SK-N-SH (cell line): ENCODE results near the gene TGFBRAP1. TPM values are rescaled to one million over a fixed set of nuclear protein-coding genes. Genes with fewer than 3 reads are reported as not detected.

Experiments used
- CTCF ChIA-PET: fragments of 300-600, 350-600 bp; formaldehyde crosslinking; extraction: SDS; loops from one replicate; lab custom pipeline; 2021; lab: Yijun Ruan, JAX
- POLR2A ChIA-PET: fragments of 350-600 bp; sonication (Branson Sonifier 250); formaldehyde crosslinking; extraction: SDS; loops from one replicate; lab custom pipeline; 2020; ENCODE audit warnings: antibody characterized with exemption, inconsistent platforms; lab: Yijun Ruan, JAX
- DNase-seq: peaks from one replicate; pipeline ENCODE4 v3.0.0; 2012
- H2AFZ ChIP-seq: fragments of 200-600 bp; sonication (generic); 2 replicates; pipeline ENCODE4 v1.8.1; 2016; ENCODE audit warnings: antibody characterized with exemption, mild to moderate bottlenecking, low read depth
- H3F3A ChIP-seq: fragments of 200-600 bp; sonication (generic); replicated peaks from 2 replicates; pipeline ENCODE3; 2016; ENCODE audit warnings: antibody characterized with exemption, mild to moderate bottlenecking; ENCODE audit not compliant: insufficient read depth
- H3K27ac ChIP-seq, 2 experiments: fragments of 200-500 bp in 1 of 2; fragments of 200-600 bp in 1 of 2; sonication (Bioruptor generic) in 1 of 2; sonication (generic), shearing (Covaris generic) in 1 of 2; 2 replicates each; pipeline versions ENCODE4 v1.5.1 to v1.6.1; 2014 to 2016; ENCODE audit warnings: low read depth in 2 of 2, inconsistent platforms in 1 of 2, low read length in 1 of 2, mild to moderate bottlenecking in 1 of 2, mixed read lengths in 1 of 2
- H3K27me3 ChIP-seq: fragments of 200-600 bp; sonication (generic), shearing (Covaris generic); 2 replicates; pipeline ENCODE4 v1.6.1; 2016; ENCODE audit warnings: mixed run types; ENCODE audit not compliant: insufficient read depth
- H3K36me3 ChIP-seq, 2 experiments: fragments of 200-500 bp in 1 of 2; fragments of 200-600 bp in 1 of 2; sonication (Bioruptor generic) in 1 of 2; sonication (generic) in 1 of 2; replicated peaks in 1 of 2; 2 replicates each; pipeline versions ENCODE3 to v1.5.1; 2014 to 2016; ENCODE audit warnings: low read length in 1 of 2, mild to moderate bottlenecking in 1 of 2; ENCODE audit not compliant: insufficient read depth in 2 of 2, control insufficient read depth in 1 of 2
- H3K4me1 ChIP-seq, 2 experiments: fragments of 200-500 bp in 1 of 2; fragments of 200-600 bp in 1 of 2; sonication (Bioruptor generic) in 1 of 2; sonication (generic), shearing (Covaris generic) in 1 of 2; 2 replicates each; pipeline versions ENCODE4 v1.5.1 to v1.6.1; 2014 to 2016; ENCODE audit warnings: low read depth in 1 of 2, low read length in 1 of 2, mixed run types in 1 of 2; ENCODE audit not compliant: insufficient read depth in 2 of 2, control insufficient read depth in 1 of 2
- H3K4me2 ChIP-seq: fragments of 200-600 bp; sonication (generic), shearing (Covaris generic); 2 replicates; pipeline ENCODE4 v1.6.1; 2017; ENCODE audit warnings: mixed run types
- H3K4me3 ChIP-seq, 2 experiments: fragments of 200-500 bp in 1 of 2; fragments of 200-600 bp in 1 of 2; sonication (Bioruptor generic) in 1 of 2; sonication (generic), shearing (Covaris generic) in 1 of 2; 2 replicates each; pipeline versions ENCODE4 v1.5.1 to v1.8.1; 2014 to 2016; ENCODE audit warnings: low read depth in 2 of 2, inconsistent platforms in 1 of 2, low read length in 1 of 2, mild to moderate bottlenecking in 1 of 2, mixed read lengths in 1 of 2, moderate library complexity in 1 of 2
- H3K79me2 ChIP-seq: fragments of 200-600 bp; sonication (generic); 2 replicates; pipeline ENCODE4 v1.8.1; 2017; ENCODE audit warnings: mild to moderate bottlenecking; ENCODE audit not compliant: insufficient read depth
- H3K9ac ChIP-seq: fragments of 200-600 bp; sonication (generic); 2 replicates; pipeline ENCODE4 v1.6.1; 2017; ENCODE audit warnings: mixed run types
- H3K9me2 ChIP-seq: fragments of 200-600 bp; sonication (generic); 2 replicates; pipeline ENCODE4 v1.6.1; 2017; ENCODE audit warnings: mixed run types
- H3K9me3 ChIP-seq: fragments of 200-600 bp; sonication (generic); 2 replicates; pipeline ENCODE4 v1.6.1; 2017; ENCODE audit warnings: mixed run types, mild to moderate bottlenecking, moderate library complexity
- H4K20me1 ChIP-seq: fragments of 200-600 bp; sonication (generic); 2 replicates; pipeline ENCODE4 v1.6.1; 2017; ENCODE audit warnings: mild to moderate bottlenecking, mixed run types; ENCODE audit not compliant: insufficient read depth
- EP300 ChIP-seq, 2 experiments: IDR thresholded peaks; 2 replicates each; pipeline versions ENCODE4 v1.4.0 to v1.6.1; 2012; ENCODE audit warnings: borderline replicate concordance in 1 of 2, low read depth in 1 of 2, low read length in 1 of 2
- NRF1 ChIP-seq: IDR thresholded peaks from 2 replicates; pipeline ENCODE4 v1.6.1; 2012; ENCODE audit warnings: low read depth, mild to moderate bottlenecking, low read length
- RAD21 ChIP-seq: IDR thresholded peaks from 2 replicates; pipeline ENCODE4 v1.6.1; 2012; ENCODE audit warnings: mild to moderate bottlenecking, low read length
- RXRA ChIP-seq: IDR thresholded peaks from 2 replicates; pipeline ENCODE4 v1.4.0; 2012; ENCODE audit warnings: low read depth, mild to moderate bottlenecking, borderline replicate concordance
- WGBS: methylation state at CpG from one replicate; pipeline ENCODE4 v1.1.6; 2017; ENCODE audit warnings: low lambda C conversion rate; 5-methylcytosine and 5-hydroxymethylcytosine counted together
- polyA plus RNA-seq, 3 experiments: library from polyadenylated mRNA; depleted of rRNA; stranded (reverse); fragments of >200 nt; gene quantifications; 2 replicates each; pipeline ENCODE4 v1.2.3, GENCODE V29; 2012
- TF ChIP-seq, protein P1 (sequence below): fragments of 150-350 bp; IDR thresholded peaks from 2 replicates; pipeline ENCODE4 v1.6.1; 2017; ENCODE audit warnings: antibody characterized with exemption, low read length, low read depth, borderline replicate concordance
- TF ChIP-seq, protein P2 (sequence below): fragments of 200-600 bp; sonication (generic); IDR thresholded peaks from 2 replicates; pipeline ENCODE4 v1.6.1; 2017; ENCODE audit warnings: antibody characterized with exemption, mild to moderate bottlenecking, moderate library complexity
- TF ChIP-seq, protein P3 (sequence below): IDR thresholded peaks from 2 replicates; pipeline ENCODE4 v1.6.1; 2012; ENCODE audit warnings: mild to moderate bottlenecking, low read depth, low read length, moderate library complexity
- TF ChIP-seq, protein P4 (sequence below): IDR thresholded peaks from 2 replicates; pipeline ENCODE4 v1.4.0; 2012; ENCODE audit warnings: low read depth, borderline replicate concordance

Gene TGFBRAP1
- polyA plus RNA-seq, 1 of the 3 experiments (the other 2 are of a cell fraction) = 5.7 TPM

DNA sequence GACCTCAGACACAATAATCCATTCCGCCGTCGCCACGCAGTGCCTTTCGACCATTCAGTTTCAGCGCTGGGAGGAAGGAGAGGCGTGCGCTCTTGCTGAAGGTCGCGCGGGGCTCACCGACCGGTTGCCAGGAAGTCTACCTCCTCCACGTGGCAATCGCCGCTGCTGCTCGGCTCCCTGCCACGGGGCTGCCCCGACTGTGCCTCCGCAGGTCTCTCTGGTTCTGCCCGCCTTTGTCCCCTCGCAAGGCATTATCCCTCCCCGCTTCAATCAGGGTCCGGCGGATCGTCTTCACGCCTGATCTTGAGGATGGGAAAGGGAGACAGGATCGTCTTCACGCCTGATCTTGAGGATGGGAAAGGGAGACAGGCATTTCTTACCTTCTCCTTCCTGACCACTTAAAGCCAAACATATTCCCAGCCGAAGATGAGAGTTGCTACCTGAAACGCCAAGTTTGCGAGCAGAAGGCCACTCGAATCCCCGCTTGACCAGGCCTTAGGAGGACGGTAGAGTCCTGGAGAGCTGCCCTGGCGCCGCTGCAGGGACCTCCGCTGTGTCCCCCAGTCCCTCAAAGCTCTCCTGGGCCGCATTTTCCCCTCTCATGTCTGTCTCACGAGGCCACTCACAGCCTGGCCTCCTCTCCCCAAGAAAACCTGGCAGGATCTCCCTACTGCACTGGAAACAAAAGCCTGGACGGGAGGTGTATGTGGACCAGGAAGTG, 92.3 kb downstream of the TGFBRAP1 start:
- CTCF ChIA-PET = interaction anchor here (0.7 to 18.3 kb wide), 18 partner anchors 11 to 1301 kb away, joined by 3 to 459 read pairs (median 4); no protein-coding TSS in a partner anchor
- H2AFZ ChIP-seq = peak overlapping the region; percentile 37; the same call in 1 of the 2 replicates
- H3F3A ChIP-seq = peaks cover 11% of the 10 kb centered on the region
- peaks cover 0 to 9% of the 10 kb centered on the region in 2 experiments; a peak in 3 of 4 replicates for H3K4me1 ChIP-seq
- no peak overlapping the region for H3K4me3 ChIP-seq
- no peak overlapping the region for H3K4me2 ChIP-seq
- no peaks in the 10 kb centered on the region for H4K20me1 ChIP-seq
- H3K79me2 ChIP-seq = no peaks in the 10 kb centered on the region
- TF ChIP-seq EP300 (IDR thresholded peaks at IDR 0.05; ENCODE audit: borderline replicate concordance in 1 of 2, low read depth in 1 of 2, low read length in 1 of 2) (no peak), NRF1 (no peak), RAD21 (no peak), RXRA (no peak)
- TF ChIP-seq, protein P1, sequence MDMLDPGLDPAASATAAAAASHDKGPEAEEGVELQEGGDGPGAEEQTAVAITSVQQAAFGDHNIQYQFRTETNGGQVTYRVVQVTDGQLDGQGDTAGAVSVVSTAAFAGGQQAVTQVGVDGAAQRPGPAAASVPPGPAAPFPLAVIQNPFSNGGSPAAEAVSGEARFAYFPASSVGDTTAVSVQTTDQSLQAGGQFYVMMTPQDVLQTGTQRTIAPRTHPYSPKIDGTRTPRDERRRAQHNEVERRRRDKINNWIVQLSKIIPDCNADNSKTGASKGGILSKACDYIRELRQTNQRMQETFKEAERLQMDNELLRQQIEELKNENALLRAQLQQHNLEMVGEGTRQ = no peak
- TF ChIP-seq, protein P2, sequence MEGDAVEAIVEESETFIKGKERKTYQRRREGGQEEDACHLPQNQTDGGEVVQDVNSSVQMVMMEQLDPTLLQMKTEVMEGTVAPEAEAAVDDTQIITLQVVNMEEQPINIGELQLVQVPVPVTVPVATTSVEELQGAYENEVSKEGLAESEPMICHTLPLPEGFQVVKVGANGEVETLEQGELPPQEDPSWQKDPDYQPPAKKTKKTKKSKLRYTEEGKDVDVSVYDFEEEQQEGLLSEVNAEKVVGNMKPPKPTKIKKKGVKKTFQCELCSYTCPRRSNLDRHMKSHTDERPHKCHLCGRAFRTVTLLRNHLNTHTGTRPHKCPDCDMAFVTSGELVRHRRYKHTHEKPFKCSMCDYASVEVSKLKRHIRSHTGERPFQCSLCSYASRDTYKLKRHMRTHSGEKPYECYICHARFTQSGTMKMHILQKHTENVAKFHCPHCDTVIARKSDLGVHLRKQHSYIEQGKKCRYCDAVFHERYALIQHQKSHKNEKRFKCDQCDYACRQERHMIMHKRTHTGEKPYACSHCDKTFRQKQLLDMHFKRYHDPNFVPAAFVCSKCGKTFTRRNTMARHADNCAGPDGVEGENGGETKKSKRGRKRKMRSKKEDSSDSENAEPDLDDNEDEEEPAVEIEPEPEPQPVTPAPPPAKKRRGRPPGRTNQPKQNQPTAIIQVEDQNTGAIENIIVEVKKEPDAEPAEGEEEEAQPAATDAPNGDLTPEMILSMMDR = no peak
- TF ChIP-seq, protein P3, sequence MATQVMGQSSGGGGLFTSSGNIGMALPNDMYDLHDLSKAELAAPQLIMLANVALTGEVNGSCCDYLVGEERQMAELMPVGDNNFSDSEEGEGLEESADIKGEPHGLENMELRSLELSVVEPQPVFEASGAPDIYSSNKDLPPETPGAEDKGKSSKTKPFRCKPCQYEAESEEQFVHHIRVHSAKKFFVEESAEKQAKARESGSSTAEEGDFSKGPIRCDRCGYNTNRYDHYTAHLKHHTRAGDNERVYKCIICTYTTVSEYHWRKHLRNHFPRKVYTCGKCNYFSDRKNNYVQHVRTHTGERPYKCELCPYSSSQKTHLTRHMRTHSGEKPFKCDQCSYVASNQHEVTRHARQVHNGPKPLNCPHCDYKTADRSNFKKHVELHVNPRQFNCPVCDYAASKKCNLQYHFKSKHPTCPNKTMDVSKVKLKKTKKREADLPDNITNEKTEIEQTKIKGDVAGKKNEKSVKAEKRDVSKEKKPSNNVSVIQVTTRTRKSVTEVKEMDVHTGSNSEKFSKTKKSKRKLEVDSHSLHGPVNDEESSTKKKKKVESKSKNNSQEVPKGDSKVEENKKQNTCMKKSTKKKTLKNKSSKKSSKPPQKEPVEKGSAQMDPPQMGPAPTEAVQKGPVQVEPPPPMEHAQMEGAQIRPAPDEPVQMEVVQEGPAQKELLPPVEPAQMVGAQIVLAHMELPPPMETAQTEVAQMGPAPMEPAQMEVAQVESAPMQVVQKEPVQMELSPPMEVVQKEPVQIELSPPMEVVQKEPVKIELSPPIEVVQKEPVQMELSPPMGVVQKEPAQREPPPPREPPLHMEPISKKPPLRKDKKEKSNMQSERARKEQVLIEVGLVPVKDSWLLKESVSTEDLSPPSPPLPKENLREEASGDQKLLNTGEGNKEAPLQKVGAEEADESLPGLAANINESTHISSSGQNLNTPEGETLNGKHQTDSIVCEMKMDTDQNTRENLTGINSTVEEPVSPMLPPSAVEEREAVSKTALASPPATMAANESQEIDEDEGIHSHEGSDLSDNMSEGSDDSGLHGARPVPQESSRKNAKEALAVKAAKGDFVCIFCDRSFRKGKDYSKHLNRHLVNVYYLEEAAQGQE = no peak
- TF ChIP-seq, protein P4, sequence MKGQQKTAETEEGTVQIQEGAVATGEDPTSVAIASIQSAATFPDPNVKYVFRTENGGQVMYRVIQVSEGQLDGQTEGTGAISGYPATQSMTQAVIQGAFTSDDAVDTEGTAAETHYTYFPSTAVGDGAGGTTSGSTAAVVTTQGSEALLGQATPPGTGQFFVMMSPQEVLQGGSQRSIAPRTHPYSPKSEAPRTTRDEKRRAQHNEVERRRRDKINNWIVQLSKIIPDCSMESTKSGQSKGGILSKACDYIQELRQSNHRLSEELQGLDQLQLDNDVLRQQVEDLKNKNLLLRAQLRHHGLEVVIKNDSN = no peak
- 95% methylated on average over 37 of the region's 41 CpGs for WGBS
- H3K9me3 ChIP-seq = no peaks in the 10 kb centered on the region
- no peak overlapping the region for H3K27ac ChIP-seq
- H3K27me3 ChIP-seq = no peaks in the 10 kb centered on the region
- H3K9ac ChIP-seq = no peak overlapping the region
- no peaks in the 10 kb centered on the region for H3K36me3 ChIP-seq
- no peaks in the 10 kb centered on the region for H3K9me2 ChIP-seq
- DNase-seq = no peak
- POLR2A ChIA-PET = no interaction called here
